Measurements from ENCODE around the gene EZR. TPM values are rescaled to one million over a fixed set of nuclear protein-coding genes. Genes with fewer than 3 reads are reported as not detected.

Gene EZR
- total and polyA plus RNA-seq, 2 of the 13 experiments (the other 11 are each of a cell fraction or from before 2014, with no cell fraction given): 34.7 to 60.3 TPM

DNA sequence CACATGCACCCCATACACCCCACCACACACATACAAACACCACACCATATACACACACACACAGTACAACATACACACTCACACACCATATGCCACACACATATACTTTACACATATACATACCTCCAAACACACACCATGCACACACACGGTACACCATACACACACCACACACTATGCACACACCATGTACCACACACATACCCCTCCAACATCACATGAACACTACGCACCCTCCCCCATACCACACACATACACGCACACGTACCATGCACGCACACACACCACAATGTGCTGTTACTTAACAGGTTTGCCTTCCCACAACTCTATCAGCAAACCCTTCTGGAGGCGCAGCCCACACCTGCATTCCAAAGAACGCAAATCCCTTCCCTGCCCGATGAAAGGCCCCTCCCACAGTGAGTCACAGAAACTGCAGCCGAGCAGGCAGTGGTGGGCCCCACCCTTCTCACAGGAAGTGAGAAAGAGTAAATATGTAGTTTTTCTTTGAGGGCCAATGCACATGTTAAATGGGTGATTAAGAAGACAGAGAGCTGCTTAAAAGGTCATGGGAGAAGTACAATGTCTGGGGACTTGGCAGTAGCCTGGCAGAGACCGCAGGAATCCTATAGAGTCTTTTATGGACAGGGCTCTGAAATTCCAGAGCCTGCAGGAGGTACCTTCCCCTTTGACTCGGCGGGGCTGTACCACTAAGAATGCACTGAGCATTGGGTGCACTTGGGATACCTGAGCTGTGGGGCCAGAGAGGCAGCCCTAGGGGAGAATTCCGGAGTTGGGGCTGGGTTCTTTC lies 34.1 kb upstream of the EZR start (continued):
- TF ChIP-seq KDM1A (CRISPR knock-in tag; IDR thresholded peaks at IDR 0.05): no peak
- no peak for TF ChIP-seq ISX (CRISPR knock-in tag; conservative IDR thresholded peaks at IDR 0.05)
- no peak for TF ChIP-seq TEAD2 (CRISPR knock-in tag; IDR thresholded peaks at IDR 0.05)
- TF ChIP-seq NFYC (CRISPR knock-in tag; IDR thresholded peaks at IDR 0.05): 0 out of 2 replicates have a peak, but pooled peaks have one; percentile 25
- TF ChIP-seq TOPORS (CRISPR knock-in tag; IDR thresholded peaks at IDR 0.05): no peak
- TF ChIP-seq ZNF547 (CRISPR knock-in tag; IDR thresholded peaks at IDR 0.05): peak; percentile 48; the same call in 1 of the 2 replicates
- peak; percentile 27; the same call in 1 of the 2 replicates for TF ChIP-seq ZC3H13 (CRISPR knock-in tag; IDR thresholded peaks at IDR 0.05)
- 0 out of 2 replicates have a peak, but pooled peaks have one; percentile 40 for TF ChIP-seq ATF7 (IDR thresholded peaks at IDR 0.05)
- TF ChIP-seq ATF7 (CRISPR knock-in tag; IDR thresholded peaks at IDR 0.05): no peak
- TF ChIP-seq CCDC6 (CRISPR knock-in tag; IDR thresholded peaks at IDR 0.05): no peak
- no peak for TF ChIP-seq MIXL1 (CRISPR knock-in tag; IDR thresholded peaks at IDR 0.05)
- no peak for TF ChIP-seq ZNF496 (CRISPR knock-in tag; IDR thresholded peaks at IDR 0.05; ENCODE audit: insufficient replicate concordance)
- TF ChIP-seq NFKB2 (CRISPR knock-in tag; IDR thresholded peaks at IDR 0.05; ENCODE audit: borderline replicate concordance): 0 out of 2 replicates have a peak, but pooled peaks have one; percentile 27
- TF ChIP-seq MED13 (CRISPR knock-in tag; IDR thresholded peaks at IDR 0.05): no peak
- TF ChIP-seq, protein P1, sequence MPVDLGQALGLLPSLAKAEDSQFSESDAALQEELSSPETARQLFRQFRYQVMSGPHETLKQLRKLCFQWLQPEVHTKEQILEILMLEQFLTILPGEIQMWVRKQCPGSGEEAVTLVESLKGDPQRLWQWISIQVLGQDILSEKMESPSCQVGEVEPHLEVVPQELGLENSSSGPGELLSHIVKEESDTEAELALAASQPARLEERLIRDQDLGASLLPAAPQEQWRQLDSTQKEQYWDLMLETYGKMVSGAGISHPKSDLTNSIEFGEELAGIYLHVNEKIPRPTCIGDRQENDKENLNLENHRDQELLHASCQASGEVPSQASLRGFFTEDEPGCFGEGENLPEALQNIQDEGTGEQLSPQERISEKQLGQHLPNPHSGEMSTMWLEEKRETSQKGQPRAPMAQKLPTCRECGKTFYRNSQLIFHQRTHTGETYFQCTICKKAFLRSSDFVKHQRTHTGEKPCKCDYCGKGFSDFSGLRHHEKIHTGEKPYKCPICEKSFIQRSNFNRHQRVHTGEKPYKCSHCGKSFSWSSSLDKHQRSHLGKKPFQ (CRISPR knock-in tag; IDR thresholded peaks at IDR 0.05; ENCODE audit: insufficient replicate concordance): no peak
- 0 out of 2 replicates have a peak, but pooled peaks have one; percentile 73 for TF ChIP-seq ARNT (IDR thresholded peaks at IDR 0.05)
- TF ChIP-seq NR2F6 (IDR thresholded peaks at IDR 0.05): peak; percentile 75
- peak; percentile 85 for TF ChIP-seq NR2F6 (CRISPR knock-in tag; IDR thresholded peaks at IDR 0.05)
- TF ChIP-seq ZNF382 (CRISPR knock-in tag; IDR thresholded peaks at IDR 0.05; ENCODE audit: borderline replicate concordance): no peak
- no peak for TF ChIP-seq HCFC1 (IDR thresholded peaks at IDR 0.05; ENCODE audit: low read depth, low read length)
- no peak for TF ChIP-seq FIP1L1 (IDR thresholded peaks at IDR 0.05; ENCODE audit: borderline replicate concordance, insufficient read depth, low read depth, low read length)
- TF ChIP-seq ZNF431 (CRISPR knock-in tag; IDR thresholded peaks at IDR 0.05; ENCODE audit: borderline replicate concordance, low read depth): peak; percentile 69
- TF ChIP-seq ZNF343 (CRISPR knock-in tag; IDR thresholded peaks at IDR 0.05): no peak
- TF ChIP-seq SAFB2 (CRISPR knock-in tag; IDR thresholded peaks at IDR 0.05; ENCODE audit: borderline replicate concordance, low read depth): peak; percentile 55; the same call in 1 of the 2 replicates
- TF ChIP-seq, protein P2, sequence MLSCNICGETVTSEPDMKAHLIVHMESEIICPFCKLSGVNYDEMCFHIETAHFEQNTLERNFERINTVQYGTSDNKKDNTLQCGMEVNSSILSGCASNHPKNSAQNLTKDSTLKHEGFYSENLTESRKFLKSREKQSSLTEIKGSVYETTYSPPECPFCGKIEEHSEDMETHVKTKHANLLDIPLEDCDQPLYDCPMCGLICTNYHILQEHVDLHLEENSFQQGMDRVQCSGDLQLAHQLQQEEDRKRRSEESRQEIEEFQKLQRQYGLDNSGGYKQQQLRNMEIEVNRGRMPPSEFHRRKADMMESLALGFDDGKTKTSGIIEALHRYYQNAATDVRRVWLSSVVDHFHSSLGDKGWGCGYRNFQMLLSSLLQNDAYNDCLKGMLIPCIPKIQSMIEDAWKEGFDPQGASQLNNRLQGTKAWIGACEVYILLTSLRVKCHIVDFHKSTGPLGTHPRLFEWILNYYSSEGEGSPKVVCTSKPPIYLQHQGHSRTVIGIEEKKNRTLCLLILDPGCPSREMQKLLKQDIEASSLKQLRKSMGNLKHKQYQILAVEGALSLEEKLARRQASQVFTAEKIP (CRISPR knock-in tag; IDR thresholded peaks at IDR 0.05; ENCODE audit: borderline replicate concordance): no peak
- no peak for TF ChIP-seq ZNF432 (CRISPR knock-in tag; IDR thresholded peaks at IDR 0.05; ENCODE audit: borderline replicate concordance)
- peak; percentile 93 for TF ChIP-seq TEAD3 (CRISPR knock-in tag; optimal IDR thresholded peaks at IDR 0.05; ENCODE audit: borderline replicate concordance)
- peak; percentile 29; the same call in 1 of the 2 replicates for TF ChIP-seq CREB1 (IDR thresholded peaks at IDR 0.05)
- TF ChIP-seq CREB1 (CRISPR knock-in tag; IDR thresholded peaks at IDR 0.05): peak; percentile 56
